ENCODE results near the gene FGFR4. TPM values are rescaled to one million over a fixed set of nuclear protein-coding genes. Genes with fewer than 3 reads are reported as not detected.

FGFR4 gene
- total and polyA plus RNA-seq, 9 donors: 84.8 to 237 (median 175) TPM

DNA sequence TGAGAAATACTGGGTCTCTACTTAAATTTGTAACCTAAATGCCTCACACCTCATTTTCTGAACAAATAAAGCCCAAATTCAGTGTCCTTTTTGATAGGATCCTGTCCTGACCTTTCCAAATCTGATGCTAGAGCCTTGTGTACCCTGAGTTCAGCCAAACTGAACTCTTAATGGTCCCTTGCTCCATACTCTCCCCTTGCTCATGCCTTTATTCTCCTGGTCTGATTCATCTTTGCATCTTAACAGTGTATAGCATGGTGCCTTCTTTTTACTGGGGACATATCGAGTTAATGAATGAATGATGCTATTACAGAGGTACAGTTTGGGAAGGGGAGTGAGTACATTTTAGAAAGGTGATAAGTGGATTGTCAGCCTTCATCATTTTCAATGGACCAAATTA, 56.1 kb downstream of the FGFR4 start:
- Histone ChIP-seq H3K36me3 (ENCODE audit: control insufficient read depth, insufficient read depth, low read length) (peaks cover 41% of the 10 kb centered on the region), H3K4me1 (ENCODE audit: control insufficient read depth, insufficient read depth, low read length) (no peaks in the 10 kb centered on the region), H3K27me3 (ENCODE audit: control insufficient read depth, insufficient read depth, low read length) (no peaks in the 10 kb centered on the region), H3K27ac (ENCODE audit: low read length) (no peak overlapping the region), H3K4me3 (ENCODE audit: low read length) (no peak overlapping the region), H3K9me3 (replicated peaks; ENCODE audit: control insufficient read depth, low read depth, low read length) (no peaks in the 10 kb centered on the region)
- WGBS (ENCODE audit: insufficient coverage): no CpG with 5 or more reads among the region's 1 CpG
- no peak for DNase-seq

- Histone ChIP-seq H3K27me3 (ENCODE audit: control insufficient read depth, insufficient read depth, low read length) (no peaks in the 10 kb centered on the region), H3K27ac (ENCODE audit: low read length) (no peak overlapping the region), H3K4me3 (ENCODE audit: low read length) (no peak overlapping the region), H3K36me3 (ENCODE audit: control insufficient read depth, insufficient read depth, low read length) (peaks cover 35% of the 10 kb centered on the region), H3K4me1 (ENCODE audit: control insufficient read depth, insufficient read depth, low read length) (no peaks in the 10 kb centered on the region), H3K9me3 (replicated peaks; ENCODE audit: control insufficient read depth, low read depth, low read length) (no peaks in the 10 kb centered on the region)
- WGBS (ENCODE audit: insufficient coverage): 83% methylated on average over 12 of the region's 17 CpGs
- DNase-seq: no peak
Measured at GRCh38 chr5:177146891-177147638, 60.4 kb downstream of the FGFR4 start.

Other genes starting within 250 kb of the FGFR4 start
- 0.75 TPM for gene HK3, start 187.6 kb upstream of the FGFR4 start, total RNA-seq
- 1 to 10 TPM in 6 of 8 donors, under 1 TPM in 2; 0.49 to 1.9 (median 1.2) TPM for gene HK3, start 187.6 kb upstream of the FGFR4 start, polyA plus RNA-seq (ENCODE audit: insufficient read depth in 1 of 8, insufficient read length in 8 of 8, low replicate concordance in 1 of 8)
- gene UIMC1, start 80.1 kb upstream of the FGFR4 start, total RNA-seq: 28.7 TPM
- 10 to 100 TPM; 23.1 to 31.1 (median 26.4) TPM for gene UIMC1, start 80.1 kb upstream of the FGFR4 start, polyA plus RNA-seq (ENCODE audit: insufficient read depth in 1 of 8, insufficient read length in 8 of 8, low replicate concordance in 1 of 8)
- 16.4 TPM for gene ZNF346, start 64.2 kb upstream of the FGFR4 start, total RNA-seq
- gene ZNF346, start 64.2 kb upstream of the FGFR4 start, polyA plus RNA-seq (ENCODE audit: insufficient read depth in 1 of 8, insufficient read length in 8 of 8, low replicate concordance in 1 of 8): 10 to 100 TPM; 12.4 to 17.1 (median 14.4) TPM
- 63.6 TPM for gene NSD1, start 46.9 kb downstream of the FGFR4 start, total RNA-seq
- 10 to 100 TPM; 28.2 to 46.9 (median 42.3) TPM for gene NSD1, start 46.9 kb downstream of the FGFR4 start, polyA plus RNA-seq (ENCODE audit: insufficient read depth in 1 of 8, insufficient read length in 8 of 8, low replicate concordance in 1 of 8)
- gene RAB24, start 216.8 kb downstream of the FGFR4 start, total RNA-seq: 15.1 TPM
- 10 to 100 TPM; 20.3 to 31.9 (median 24.1) TPM for gene RAB24, start 216.8 kb downstream of the FGFR4 start, polyA plus RNA-seq (ENCODE audit: insufficient read depth in 1 of 8, insufficient read length in 8 of 8, low replicate concordance in 1 of 8)
- gene PRELID1, start 216.9 kb downstream of the FGFR4 start, total RNA-seq: 63.0 TPM
- gene PRELID1, start 216.9 kb downstream of the FGFR4 start, polyA plus RNA-seq (ENCODE audit: insufficient read depth in 1 of 8, insufficient read length in 8 of 8, low replicate concordance in 1 of 8): 10 to 100 TPM; 75.0 to 94.0 (median 89.4) TPM
- 18.0 TPM for gene MXD3, start 225.0 kb downstream of the FGFR4 start, total RNA-seq
- 10 to 100 TPM; 20.5 to 36.7 (median 24.9) TPM for gene MXD3, start 225.0 kb downstream of the FGFR4 start, polyA plus RNA-seq (ENCODE audit: insufficient read depth in 1 of 8, insufficient read length in 8 of 8, low replicate concordance in 1 of 8)

All from muscle of leg (tissue), 11 donors.